Neural progenitor cell (in vitro differentiated cells): Measurements from ENCODE around the gene P2RY6.

ENCODE experiments used
- CTCF ChIP-seq: fragments of 200-600 bp; sonication (generic); IDR thresholded peaks from 2 replicates; pipeline ENCODE4 v1.5.1; 2017; ENCODE audit warnings: antibody characterized with exemption, mild to moderate bottlenecking
- EZH2 ChIP-seq: fragments of 200-600 bp; sonication (generic); IDR thresholded peaks from 2 replicates; pipeline ENCODE4 v1.6.1; 2017; ENCODE audit warnings: antibody characterized with exemption, mild to moderate bottlenecking, moderate library complexity
- EZH2phosphoT487 ChIP-seq: fragments of 200-600 bp; sonication (generic); IDR thresholded peaks from 2 replicates; pipeline ENCODE4 v1.6.1; 2017; ENCODE audit warnings: antibody characterized with exemption

GRCh38 chr11:73333640-73334383 is 61.7 kb downstream of the P2RY6 start:
- TF ChIP-seq CTCF (no peak), EZH2 (no peak), EZH2phosphoT487 (no peak)
